Natural killer cell (primary cell): ENCODE measurements around the gene APOBEC3A. TPM values are rescaled to one million over a fixed set of nuclear protein-coding genes. Genes with fewer than 3 reads are reported as not detected.
A peak's percentile ranks its signal among the peaks of the same experiment; 100 is the strongest.
"Not testable (repeated sequence)": the region's sequence is repeated elsewhere in the genome, so short reads cannot be mapped to it uniquely, and the experiment has no call there.

Experiments used
- ATAC-seq, 3 donors: fragments of 150-1000 bp in 2 of 3; fragments of 200-7000 bp in 1 of 3; cut with Tn5 transposase; 1 replicate in 1 of 3; 2 replicates in 2 of 3; pipeline ENCODE4 v1.10.0; 2021; ENCODE audit warnings: mild to moderate bottlenecking in 2 of 3, moderate library complexity in 2 of 3
- DNase-seq, 2 donors: peaks; one replicate each; pipeline versions ENCODE4 v3.0.0 to v3.0.0-alpha.2; 2013 to 2021; ENCODE audit warnings: mixed read lengths in 1 of 2
- H3K27ac ChIP-seq: one replicate; pipeline ENCODE4 v1.5.1; 2013; ENCODE audit warnings: mild to moderate bottlenecking, low read length
- H3K27me3 ChIP-seq: one replicate; pipeline ENCODE4 v1.6.1; 2013; ENCODE audit warnings: low read length; ENCODE audit not compliant: control insufficient read depth, insufficient read depth
- H3K36me3 ChIP-seq: one replicate; pipeline ENCODE4 v1.6.1; 2013; ENCODE audit warnings: low read length; ENCODE audit not compliant: control insufficient read depth, insufficient read depth
- H3K4me1 ChIP-seq: one replicate; pipeline ENCODE4 v1.6.1; 2013; ENCODE audit warnings: low read length; ENCODE audit not compliant: control insufficient read depth, insufficient read depth
- H3K4me3 ChIP-seq: one replicate; pipeline ENCODE4 v1.5.1; 2013; ENCODE audit warnings: low read length
- H3K9me3 ChIP-seq: one replicate; pipeline ENCODE4 v1.6.1; 2013; ENCODE audit warnings: low read length; ENCODE audit not compliant: control insufficient read depth, insufficient read depth
- H3K27ac Mint-ChIP-seq, 2 donors: one replicate each; pipeline ENCODE4 v1.8.0; 2022; ENCODE audit warnings: mild to moderate bottlenecking in 2 of 2, mixed read lengths in 2 of 2, moderate library complexity in 1 of 2
- H3K27me3 Mint-ChIP-seq, 2 donors: one replicate each; pipeline ENCODE4 v1.8.0; 2022; ENCODE audit warnings: low read depth in 2 of 2, mixed read lengths in 2 of 2
- H3K36me3 Mint-ChIP-seq: one replicate; pipeline ENCODE4 v1.8.0; 2022; ENCODE audit warnings: mixed read lengths
- H3K4me1 Mint-ChIP-seq, 2 donors: one replicate each; pipeline ENCODE4 v1.8.0; 2022; ENCODE audit warnings: mixed read lengths in 2 of 2
- H3K4me3 Mint-ChIP-seq: one replicate; pipeline ENCODE4 v1.8.0; 2022; ENCODE audit warnings: mild to moderate bottlenecking, moderate library complexity, mixed read lengths
- H3K9me3 Mint-ChIP-seq, 2 donors: one replicate each; pipeline ENCODE4 v1.8.0; 2022; ENCODE audit warnings: mixed read lengths in 2 of 2
- WGBS: methylation state at CpG from one replicate; pipeline ENCODE4 v1.1.7; 2013; ENCODE audit warnings: missing lambda C conversion rate; ENCODE audit not compliant: insufficient coverage; 5-methylcytosine and 5-hydroxymethylcytosine counted together
- intact Hi-C: fragments of 100-400 bp; cut with micrococcal nuclease; formaldehyde crosslinking; loops from one replicate; pipeline ENCODE4 v1.14.2; 2022
- total RNA-seq, 4 donors: library from RNA; stranded (reverse); fragments of 120-200 nt in 1 of 4; gene quantifications; one replicate each; pipeline versions ENCODE4 v1.2.3 to v1.2.4, GENCODE V29; 2013 to 2022
- TF ChIP-seq, protein P1 (sequence below): fragments of 200-600 bp; IDR thresholded peaks from one replicate; pipeline ENCODE4 v1.8.0; 2022; ENCODE audit warnings: antibody characterized with exemption

Gene APOBEC3A
- total RNA-seq, 3 donors from 2014 or later (not counting 1 experiment from before 2014, with no cell fraction given): 0.66 to 48.1 (median 4.3) TPM

DNA sequence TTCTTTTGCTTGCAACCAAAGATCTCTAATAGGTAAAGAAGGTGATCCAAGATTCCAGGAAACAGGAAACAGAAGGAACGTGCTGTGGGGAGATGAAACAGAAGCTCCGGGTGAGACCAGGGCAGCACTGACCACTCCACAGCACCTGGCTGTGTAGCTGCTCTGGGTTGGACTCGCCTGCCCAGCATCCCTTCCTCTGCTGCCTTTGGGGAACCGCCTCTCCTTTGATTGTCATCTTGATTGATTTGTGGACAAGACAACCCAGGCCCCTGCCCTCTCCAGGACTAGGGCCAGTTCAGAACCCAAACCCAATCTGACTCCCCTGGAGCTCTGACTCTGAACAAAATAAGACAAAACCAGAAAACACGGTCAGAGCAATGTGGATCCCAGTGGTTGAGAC, 14.7 kb upstream of the APOBEC3A start:
- Histone ChIP-seq H3K36me3 (no peaks in the 10 kb centered on the region), H3K9me3 (no peaks in the 10 kb centered on the region), H3K27me3 (no peaks in the 10 kb centered on the region), H3K4me1 (peaks cover 26% of the 10 kb centered on the region), H3K4me3 (no peak overlapping the region), H3K27ac (no peak overlapping the region)
- intact Hi-C loops: no loop called here
- Mint-ChIP-seq H3K27ac (no peak overlapping the region), H3K36me3 (no peaks in the 10 kb centered on the region), H3K4me3 (no peak overlapping the region), H3K9me3 (no peaks in the 10 kb centered on the region), H3K27me3 (peaks cover 31 to 76% of the 10 kb centered on the region in 2 donors), H3K4me1 (peaks cover 21 to 25% of the 10 kb centered on the region in 2 donors)
- 64% methylated on average over 5 of the region's 5 CpGs for WGBS
- DNase-seq (no peak), ATAC-seq (no peak)
- TF ChIP-seq, protein P1, sequence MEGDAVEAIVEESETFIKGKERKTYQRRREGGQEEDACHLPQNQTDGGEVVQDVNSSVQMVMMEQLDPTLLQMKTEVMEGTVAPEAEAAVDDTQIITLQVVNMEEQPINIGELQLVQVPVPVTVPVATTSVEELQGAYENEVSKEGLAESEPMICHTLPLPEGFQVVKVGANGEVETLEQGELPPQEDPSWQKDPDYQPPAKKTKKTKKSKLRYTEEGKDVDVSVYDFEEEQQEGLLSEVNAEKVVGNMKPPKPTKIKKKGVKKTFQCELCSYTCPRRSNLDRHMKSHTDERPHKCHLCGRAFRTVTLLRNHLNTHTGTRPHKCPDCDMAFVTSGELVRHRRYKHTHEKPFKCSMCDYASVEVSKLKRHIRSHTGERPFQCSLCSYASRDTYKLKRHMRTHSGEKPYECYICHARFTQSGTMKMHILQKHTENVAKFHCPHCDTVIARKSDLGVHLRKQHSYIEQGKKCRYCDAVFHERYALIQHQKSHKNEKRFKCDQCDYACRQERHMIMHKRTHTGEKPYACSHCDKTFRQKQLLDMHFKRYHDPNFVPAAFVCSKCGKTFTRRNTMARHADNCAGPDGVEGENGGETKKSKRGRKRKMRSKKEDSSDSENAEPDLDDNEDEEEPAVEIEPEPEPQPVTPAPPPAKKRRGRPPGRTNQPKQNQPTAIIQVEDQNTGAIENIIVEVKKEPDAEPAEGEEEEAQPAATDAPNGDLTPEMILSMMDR: no peak

DNA sequence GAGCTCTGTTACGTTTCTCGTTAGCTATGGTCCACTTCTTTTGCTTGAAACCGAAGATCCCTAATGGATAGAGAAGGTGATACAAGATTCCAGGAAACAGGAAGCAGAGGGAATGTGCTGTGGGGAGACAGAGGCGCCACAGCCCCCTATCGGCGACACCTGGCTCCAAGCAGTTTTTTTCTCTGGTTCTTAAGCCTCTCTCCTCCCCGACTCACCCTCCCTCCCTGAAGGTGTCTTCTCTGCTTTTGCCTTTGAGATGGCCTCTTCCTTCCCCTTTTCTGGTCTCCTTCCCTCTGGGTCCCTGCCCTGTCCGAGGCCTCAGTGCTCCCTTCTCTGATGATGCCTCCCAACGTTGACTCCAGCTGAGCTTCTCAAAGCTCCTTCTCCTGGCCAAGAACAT, 14.2 kb upstream of the APOBEC3A start:
- Mint-ChIP-seq H3K4me3 (peak overlapping the region; percentile 73), H3K4me1 (peaks cover 21 to 25% of the 10 kb centered on the region in 2 donors), H3K27me3 (peaks cover 33 to 76% of the 10 kb centered on the region in 2 donors), H3K36me3 (no peaks in the 10 kb centered on the region), H3K9me3 (no peaks in the 10 kb centered on the region), H3K27ac (peak overlapping the region in 1 of 2 donors; percentile 37)
- H3K36me3 ChIP-seq: no peaks in the 10 kb centered on the region
- 26% methylated on average over 9 of the region's 9 CpGs for WGBS
- intact Hi-C loops: no loop called here
- H3K4me1 ChIP-seq: peaks cover 26% of the 10 kb centered on the region
- no peak overlapping the region for H3K4me3 ChIP-seq
- no peak for DNase-seq
- H3K27me3 ChIP-seq: no peaks in the 10 kb centered on the region
- TF ChIP-seq, protein P1: no peak
- H3K9me3 ChIP-seq: no peaks in the 10 kb centered on the region
- ATAC-seq: peak in 1 of 3 donors; percentile 51
- H3K27ac ChIP-seq: no peak overlapping the region

DNA sequence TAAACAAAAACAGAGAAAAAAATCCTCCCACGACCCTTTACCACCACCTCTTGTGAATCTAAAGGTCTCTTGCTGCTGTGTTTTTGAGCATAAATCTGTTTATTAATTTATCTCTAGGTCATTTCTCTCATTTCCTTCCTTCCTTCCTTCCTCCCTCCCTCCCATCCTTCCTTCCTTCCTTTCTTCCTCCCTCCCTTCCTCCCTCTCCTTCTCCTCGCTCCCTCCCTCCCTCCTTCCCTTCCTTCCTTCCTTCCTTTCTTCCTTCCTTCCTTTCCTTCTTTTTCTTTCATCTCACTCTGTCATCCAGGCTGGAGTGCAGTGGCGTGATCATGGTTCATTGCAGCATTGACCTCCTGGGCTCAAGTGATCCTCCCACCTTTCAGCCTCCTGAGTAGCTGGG, 13.5 kb upstream of the APOBEC3A start:
- H3K36me3 ChIP-seq: no peaks in the 10 kb centered on the region
- ATAC-seq (no peak), DNase-seq (no peak)
- H3K4me3 ChIP-seq: no peak overlapping the region
- Mint-ChIP-seq H3K36me3 (no peaks in the 10 kb centered on the region), H3K9me3 (no peaks in the 10 kb centered on the region), H3K27me3 (peaks cover 27 to 71% of the 10 kb centered on the region in 2 donors), H3K4me3 (peak overlapping the region; percentile 73), H3K4me1 (peaks cover 21 to 25% of the 10 kb centered on the region in 2 donors), H3K27ac (no peak overlapping the region)
- H3K27ac ChIP-seq: no peak overlapping the region
- H3K27me3 ChIP-seq: no peaks in the 10 kb centered on the region
- intact Hi-C loops: no loop called here
- H3K9me3 ChIP-seq: no peaks in the 10 kb centered on the region
- WGBS: 67% methylated on average over 3 of the region's 3 CpGs
- H3K4me1 ChIP-seq: peaks cover 26% of the 10 kb centered on the region
- TF ChIP-seq, protein P1: no peak

DNA sequence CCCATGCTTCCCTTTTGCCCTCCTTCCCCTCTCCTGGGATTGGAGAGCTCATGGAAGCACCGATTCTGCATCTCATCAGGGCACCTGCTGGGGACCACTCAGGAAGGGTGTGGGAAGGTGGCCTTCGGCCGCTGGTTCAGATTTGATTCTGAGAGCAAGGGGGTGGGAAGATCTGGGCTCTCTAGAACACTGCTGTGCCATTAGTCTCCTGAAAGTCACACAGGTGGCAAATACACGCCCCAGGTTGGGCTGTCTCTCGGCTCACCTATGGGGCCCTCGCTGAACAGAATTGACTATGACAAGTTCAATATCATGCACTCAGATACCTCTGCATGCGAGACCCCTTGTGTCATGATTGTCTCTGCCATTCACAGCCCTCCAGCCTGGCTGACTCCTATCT, 12.8 kb upstream of the APOBEC3A start:
- 94% methylated on average over 7 of the region's 7 CpGs for WGBS
- Histone ChIP-seq H3K4me1 (peaks cover 26% of the 10 kb centered on the region), H3K9me3 (no peaks in the 10 kb centered on the region), H3K4me3 (no peak overlapping the region), H3K36me3 (no peaks in the 10 kb centered on the region), H3K27me3 (no peaks in the 10 kb centered on the region), H3K27ac (no peak overlapping the region)
- Mint-ChIP-seq H3K36me3 (no peaks in the 10 kb centered on the region), H3K9me3 (no peaks in the 10 kb centered on the region), H3K4me3 (no peak overlapping the region), H3K4me1 (peaks cover 21 to 25% of the 10 kb centered on the region in 2 donors), H3K27me3 (peaks cover 22 to 63% of the 10 kb centered on the region in 2 donors), H3K27ac (no peak overlapping the region)
- TF ChIP-seq, protein P1: no peak
- no peak for DNase-seq
- ATAC-seq: no peak
- intact Hi-C loops: no loop called here

DNA sequence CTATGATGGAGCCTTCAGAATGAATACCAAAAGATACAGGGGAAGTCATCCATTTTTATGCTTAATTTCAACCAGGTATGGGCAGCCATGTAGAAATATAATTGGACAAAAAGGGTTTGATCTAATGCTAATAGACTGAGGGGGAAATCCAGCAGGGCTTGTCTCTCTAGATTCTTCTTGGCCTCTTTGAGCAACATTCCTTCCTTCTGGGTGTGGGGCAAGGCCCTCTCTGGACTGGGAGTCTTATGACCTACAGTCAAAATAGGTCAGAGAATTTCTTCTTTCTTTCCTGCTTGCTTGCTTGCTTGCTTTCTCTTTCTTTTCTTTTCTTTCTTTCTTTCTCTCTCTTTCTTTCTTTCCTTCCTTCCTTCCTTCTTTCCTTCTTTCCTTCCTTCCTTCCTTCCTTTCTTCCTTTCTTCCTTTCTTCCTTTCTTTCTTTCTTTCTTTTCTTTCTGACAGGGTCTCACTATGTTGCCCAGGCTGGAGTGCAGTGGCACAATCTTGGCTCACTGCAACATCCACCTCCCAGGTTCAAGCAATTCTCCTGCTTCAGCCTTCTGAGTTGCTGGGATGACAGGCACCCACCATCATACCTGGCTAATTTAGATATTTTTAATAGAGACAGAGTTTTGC, 11.6 kb upstream of the APOBEC3A start:
- intact Hi-C loops, H3K4me3 Mint-ChIP-seq, H3K36me3 ChIP-seq, H3K27ac ChIP-seq, H3K9me3 Mint-ChIP-seq, DNase-seq, ATAC-seq, H3K4me3 ChIP-seq, H3K36me3 Mint-ChIP-seq, H3K27ac Mint-ChIP-seq, H3K9me3 ChIP-seq, H3K27me3 ChIP-seq: not testable (repeated sequence)
- peaks cover 27 to 57% of the 10 kb centered on the region in 2 donors for H3K27me3 Mint-ChIP-seq
- peaks cover 24% of the 10 kb centered on the region for H3K4me1 ChIP-seq
- peaks cover 21 to 25% of the 10 kb centered on the region in 2 donors for H3K4me1 Mint-ChIP-seq
